Activated naive CD8-positive, alpha-beta T cell treated with anti-CD3 and anti-CD28 coated beads, Interleukin-2, amount 50 U/mL, for 24 hours (primary cell): ENCODE data around the gene BCAS1.
A peak's percentile ranks its signal among the peaks of the same experiment; 100 is the strongest.

Experiments used
- ATAC-seq: fragments of 150-1000 bp; cut with Tn5 transposase; one replicate; pipeline ENCODE4 v1.10.0; 2021
- DNase-seq: peaks from one replicate; pipeline ENCODE4 v3.0.0; 2021
- H3K27ac Mint-ChIP-seq: one replicate; pipeline ENCODE4 v1.8.0; 2021; ENCODE audit warnings: mild to moderate bottlenecking, mixed read lengths
- H3K27me3 Mint-ChIP-seq: one replicate; pipeline ENCODE4 v1.8.0; 2021; ENCODE audit warnings: mixed read lengths
- H3K36me3 Mint-ChIP-seq: one replicate; pipeline ENCODE4 v1.8.0; 2021; ENCODE audit warnings: low read depth, mixed read lengths
- H3K4me1 Mint-ChIP-seq: one replicate; pipeline ENCODE4 v1.8.0; 2021; ENCODE audit warnings: mixed read lengths
- H3K4me3 Mint-ChIP-seq: one replicate; pipeline ENCODE4 v1.8.0; 2021; ENCODE audit warnings: mild to moderate bottlenecking, moderate library complexity, mixed read lengths
- H3K9me3 Mint-ChIP-seq: one replicate; pipeline ENCODE4 v1.8.0; 2021; ENCODE audit warnings: mixed read lengths

The BCAS1 gene

DNA sequence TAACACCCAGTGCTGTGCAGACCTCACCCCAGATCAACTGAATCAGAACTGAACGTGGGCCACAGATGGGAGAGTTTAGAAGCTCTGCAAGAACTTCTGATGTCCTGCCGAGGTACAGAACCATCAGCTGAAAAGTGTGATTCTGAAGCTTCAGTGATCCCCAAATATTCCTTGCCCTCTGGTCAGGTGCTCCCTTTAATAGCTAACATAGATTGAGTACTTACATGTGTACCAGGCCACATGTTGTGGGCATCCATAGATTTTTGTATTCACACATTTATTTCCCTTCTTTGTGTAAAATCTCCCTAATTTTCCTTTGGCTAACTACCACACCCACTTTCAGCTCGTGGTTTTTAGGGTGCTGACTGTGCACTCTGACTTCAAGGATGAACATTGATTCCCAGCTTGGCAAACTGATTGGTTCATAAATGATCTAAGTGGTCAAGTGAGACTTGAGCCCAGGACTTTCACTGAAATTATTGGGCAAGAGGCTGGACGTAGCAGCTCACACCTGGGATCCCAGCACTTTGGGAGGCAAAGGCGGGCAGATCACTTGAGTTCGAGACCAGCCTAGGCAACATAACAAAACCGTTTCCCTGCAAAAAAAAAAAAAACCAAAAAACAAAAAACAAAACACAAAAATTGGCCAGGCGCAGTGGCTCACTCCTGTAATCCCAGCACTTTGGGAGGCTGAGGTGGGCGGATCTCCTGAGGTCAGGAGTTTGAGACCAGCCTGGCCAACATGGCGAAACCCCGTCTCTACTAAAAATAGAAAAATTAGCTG, 162.2 kb downstream of the BCAS1 start:
- ATAC-seq, result no peak
- Mint-ChIP-seq H3K36me3 (no peaks in the 10 kb centered on the region), H3K27ac (no peak overlapping the region), H3K9me3 (peaks cover 8% of the 10 kb centered on the region), H3K4me1 (peaks cover 42% of the 10 kb centered on the region), H3K4me3 (no peak overlapping the region), H3K27me3 (no peaks in the 10 kb centered on the region)
- DNase-seq, result no peak

DNA sequence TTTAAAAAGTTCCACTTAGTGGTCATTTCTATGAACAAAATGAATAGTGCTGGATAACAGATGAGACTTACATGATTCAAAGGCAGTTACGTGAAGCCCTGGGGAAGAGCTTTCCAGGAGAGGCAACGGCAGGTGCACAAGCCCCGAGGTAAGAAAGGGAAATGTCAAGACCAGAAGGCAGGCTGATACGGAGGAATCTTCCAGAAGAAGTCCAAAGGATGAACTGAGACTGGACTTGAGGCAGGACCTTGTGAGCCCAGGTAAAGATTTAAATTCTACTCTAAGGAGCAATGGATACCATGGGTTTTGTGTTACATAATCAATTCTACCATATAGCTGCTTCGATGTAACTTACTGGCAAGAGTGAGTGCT, 164.6 kb downstream of the BCAS1 start:
- Mint-ChIP-seq H3K9me3 (peaks cover 5% of the 10 kb centered on the region), H3K4me3 (no peak overlapping the region), H3K4me1 (peaks cover 51% of the 10 kb centered on the region), H3K36me3 (no peaks in the 10 kb centered on the region), H3K27me3 (no peaks in the 10 kb centered on the region), H3K27ac (no peak overlapping the region)
- ATAC-seq, result no peak
- no peak for DNase-seq

DNA sequence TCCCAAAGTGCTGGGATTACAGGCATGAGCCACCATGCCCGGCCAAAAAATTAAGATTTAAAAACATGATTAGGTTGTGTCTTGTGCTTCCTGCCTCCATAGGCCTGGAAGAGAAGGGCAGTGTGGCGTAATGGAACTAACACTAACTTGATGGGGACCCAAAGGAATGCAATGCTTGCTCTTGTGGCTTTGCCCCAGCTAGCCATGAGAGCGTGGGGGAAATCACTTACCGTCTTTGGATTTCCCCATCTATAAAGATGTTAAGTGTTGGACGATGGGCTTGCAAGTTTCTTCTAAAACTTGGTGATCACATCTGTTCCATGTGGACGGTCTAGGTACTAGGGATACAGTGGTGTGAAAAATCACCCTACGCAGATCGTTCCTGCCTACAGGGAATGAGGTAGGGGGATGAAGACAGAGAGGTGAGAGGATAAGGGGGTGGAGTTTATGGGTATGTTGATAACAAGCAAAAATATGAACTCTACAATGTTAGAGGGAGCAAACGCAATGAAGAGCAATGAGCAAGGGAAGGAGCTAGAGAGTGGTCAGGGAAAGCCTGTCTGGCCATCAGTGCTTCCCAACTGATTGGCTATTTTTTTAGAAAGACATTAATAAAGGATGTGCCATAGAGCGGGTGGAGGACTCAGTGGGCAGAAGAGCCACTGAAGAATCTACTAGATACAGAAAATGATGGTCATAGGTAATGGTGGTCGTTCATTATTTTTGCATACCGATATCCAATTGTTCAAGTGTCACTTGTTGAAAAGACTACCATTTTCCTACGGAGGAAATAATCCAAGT, 165.2 kb downstream of the BCAS1 start:
- Mint-ChIP-seq H3K27ac (no peak overlapping the region), H3K4me1 (peaks cover 56% of the 10 kb centered on the region), H3K9me3 (no peaks in the 10 kb centered on the region), H3K4me3 (no peak overlapping the region), H3K36me3 (no peaks in the 10 kb centered on the region), H3K27me3 (no peaks in the 10 kb centered on the region)
- ATAC-seq (no peak), DNase-seq (no peak)

DNA sequence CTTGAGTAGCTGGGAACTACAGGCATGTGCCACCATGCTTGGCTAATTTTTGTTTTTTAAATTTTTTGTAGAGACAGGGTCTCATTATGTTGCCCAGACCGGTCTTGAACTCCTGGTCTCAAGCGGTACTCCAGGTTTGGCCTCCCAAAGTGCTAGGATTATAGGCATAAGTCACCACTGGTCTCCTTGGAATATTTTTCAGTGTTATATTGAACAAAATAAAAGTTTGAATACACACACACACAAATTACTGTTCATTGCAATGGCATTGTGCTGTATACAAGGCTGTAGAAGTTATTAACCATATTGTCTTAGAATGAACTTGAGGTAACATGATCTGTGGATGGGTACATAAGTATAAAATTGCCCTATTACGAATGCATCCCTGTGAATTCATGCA, 166.1 kb downstream of the BCAS1 start:
- DNase-seq (no peak), ATAC-seq (no peak)
- H3K36me3 Mint-ChIP-seq, result no peaks in the 10 kb centered on the region
- H3K27me3 Mint-ChIP-seq, result no peaks in the 10 kb centered on the region
- H3K4me1 Mint-ChIP-seq, result peaks cover 66% of the 10 kb centered on the region
- no peak overlapping the region for H3K4me3 Mint-ChIP-seq
- no peak overlapping the region for H3K27ac Mint-ChIP-seq
- H3K9me3 Mint-ChIP-seq, result no peaks in the 10 kb centered on the region

DNA sequence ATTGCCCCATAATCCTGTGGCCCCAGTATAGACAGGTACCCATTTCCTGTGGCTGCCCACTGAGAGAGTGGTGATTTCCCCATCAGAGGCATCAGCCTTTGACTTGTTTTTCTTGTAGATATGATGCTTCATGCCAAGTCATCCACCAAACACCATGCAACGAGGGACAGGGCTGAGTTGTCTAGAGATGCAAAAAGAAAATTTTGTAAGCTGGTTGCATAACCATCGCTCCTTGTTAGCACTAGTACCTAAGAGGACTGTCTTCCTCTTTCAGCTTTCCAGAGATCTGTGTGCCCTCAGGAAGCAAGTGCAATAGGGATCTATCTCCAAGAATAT, 166.8 kb downstream of the BCAS1 start:
- Mint-ChIP-seq H3K4me1 (peaks cover 72% of the 10 kb centered on the region), H3K27ac (peak overlapping the region; percentile 15), H3K27me3 (no peaks in the 10 kb centered on the region), H3K9me3 (no peaks in the 10 kb centered on the region), H3K36me3 (no peaks in the 10 kb centered on the region), H3K4me3 (no peak overlapping the region)
- DNase-seq (peak; percentile 34), ATAC-seq (no peak)

DNA sequence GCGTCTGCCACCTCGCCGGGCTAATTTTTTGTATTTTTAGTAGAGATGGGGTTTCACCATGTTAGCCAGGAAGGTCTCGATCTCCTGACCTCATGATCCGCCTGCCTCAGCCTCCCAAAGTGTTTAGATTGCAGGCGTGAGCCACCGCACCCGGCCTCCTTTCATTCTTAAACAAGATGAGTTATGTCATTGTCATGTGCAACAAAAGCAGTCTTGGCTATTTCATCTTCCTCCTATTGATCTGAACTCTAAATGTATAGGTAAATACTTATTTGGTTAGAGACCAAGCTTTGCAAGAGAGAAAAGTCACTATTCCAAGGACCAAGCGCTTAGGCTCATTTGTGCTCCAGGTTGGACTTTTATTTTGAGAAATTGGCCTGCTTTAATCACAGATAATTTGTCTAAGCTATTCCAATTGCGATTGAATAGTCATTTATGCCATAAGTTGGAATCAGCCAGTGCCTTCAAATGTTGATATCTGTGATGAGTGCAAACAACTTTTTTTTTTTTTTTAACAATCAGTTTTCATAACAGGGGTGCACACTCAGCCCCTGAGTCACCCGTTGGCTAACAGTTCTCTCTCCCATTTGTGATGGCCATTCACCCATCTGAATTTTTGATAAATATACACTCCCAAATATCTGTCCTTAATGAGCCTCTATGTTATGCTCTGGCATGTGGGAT, 167.3 kb downstream of the BCAS1 start:
- Mint-ChIP-seq H3K4me3 (no peak overlapping the region), H3K27me3 (no peaks in the 10 kb centered on the region), H3K36me3 (no peaks in the 10 kb centered on the region), H3K9me3 (no peaks in the 10 kb centered on the region), H3K27ac (peak overlapping the region; percentile 15), H3K4me1 (peaks cover 75% of the 10 kb centered on the region)
- ATAC-seq, result no peak
- DNase-seq, result no peak

DNA sequence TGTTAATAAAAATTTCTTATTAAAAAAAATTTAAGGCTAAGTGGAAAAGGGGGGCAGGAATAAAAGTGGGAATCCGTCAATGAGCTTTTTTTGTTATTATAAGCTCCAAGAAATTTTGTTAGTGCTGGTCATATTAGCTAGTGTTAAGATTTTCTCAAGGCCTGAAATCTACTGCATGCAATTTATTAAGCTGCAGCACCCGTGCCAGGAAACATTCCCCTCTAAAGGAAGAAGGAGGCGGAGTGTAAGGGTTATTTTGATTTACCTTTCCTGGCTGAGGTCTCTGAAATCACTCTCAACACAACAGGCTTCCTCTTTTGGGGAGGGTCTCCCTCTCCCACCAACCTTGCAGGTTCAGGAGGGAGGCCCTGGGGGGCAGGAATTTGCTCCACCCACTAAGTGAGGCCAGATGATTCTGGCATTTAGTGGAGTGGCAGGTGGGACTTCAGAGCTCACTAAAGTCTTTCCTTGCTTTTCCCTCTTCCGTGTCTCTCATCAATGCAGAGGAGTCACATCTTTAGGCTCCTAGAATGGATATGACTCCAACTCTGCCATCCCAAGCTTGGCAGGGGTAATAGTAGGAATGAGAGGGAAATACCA, 168.8 kb downstream of the BCAS1 start:
- Mint-ChIP-seq H3K36me3 (no peaks in the 10 kb centered on the region), H3K9me3 (no peaks in the 10 kb centered on the region), H3K4me1 (peaks cover 71% of the 10 kb centered on the region), H3K27me3 (no peaks in the 10 kb centered on the region), H3K4me3 (no peak overlapping the region), H3K27ac (no peak overlapping the region)
- ATAC-seq, result no peak
- DNase-seq, result no peak

DNA sequence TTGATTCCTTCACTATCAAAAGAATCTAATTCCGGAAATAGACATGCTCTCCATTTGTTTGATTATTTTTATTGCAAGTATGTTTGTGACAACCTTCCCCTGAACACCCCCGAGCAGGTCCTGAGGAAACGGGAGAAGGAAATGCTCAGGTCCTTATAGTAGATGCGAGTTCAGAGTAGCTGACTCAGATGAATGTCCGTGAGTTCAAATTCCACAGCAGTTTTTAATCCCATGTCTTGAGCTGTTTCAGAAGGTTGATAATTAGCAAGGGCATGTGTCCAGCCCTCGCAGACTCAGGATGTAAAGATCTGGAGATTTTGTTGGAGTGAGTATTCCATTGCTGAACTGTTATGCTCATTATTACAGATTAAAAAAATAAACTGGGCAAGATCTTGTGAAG, 169.3 kb downstream of the BCAS1 start:
- peaks cover 70% of the 10 kb centered on the region for H3K4me1 Mint-ChIP-seq
- no peak for DNase-seq
- H3K36me3 Mint-ChIP-seq, result no peaks in the 10 kb centered on the region
- H3K9me3 Mint-ChIP-seq, result no peaks in the 10 kb centered on the region
- no peak for ATAC-seq
- H3K27me3 Mint-ChIP-seq, result no peaks in the 10 kb centered on the region
- H3K27ac Mint-ChIP-seq, result peak overlapping the region; percentile 69
- H3K4me3 Mint-ChIP-seq, result no peak overlapping the region

DNA sequence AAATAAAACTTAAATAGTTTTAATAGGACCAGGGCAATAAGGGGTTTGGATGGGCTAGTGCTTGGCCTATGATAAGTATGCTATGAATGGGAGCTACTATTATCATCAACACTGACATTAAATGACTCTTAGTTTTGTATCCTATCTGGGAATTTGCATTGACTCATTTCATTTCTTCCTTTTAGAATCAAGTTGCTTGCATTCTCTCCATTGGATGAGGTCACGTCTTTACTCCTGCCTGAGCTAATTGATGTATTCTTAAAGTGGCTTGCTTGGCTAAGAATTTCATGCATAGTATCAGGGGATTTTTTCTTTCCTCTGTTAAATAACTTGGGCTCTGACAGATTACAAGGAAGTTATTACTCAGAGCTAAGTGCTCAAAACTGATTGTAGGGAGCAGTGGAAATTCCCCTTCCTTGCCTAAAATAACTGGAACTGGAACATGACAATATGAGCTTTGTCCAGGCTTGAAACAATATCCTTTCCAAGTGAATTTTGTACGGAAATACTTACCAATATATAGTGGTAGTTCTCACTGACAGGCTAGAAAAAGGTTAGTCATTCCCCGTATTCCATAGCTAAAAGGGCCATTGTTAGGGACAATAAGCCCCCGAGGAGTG, 169.9 kb downstream of the BCAS1 start:
- DNase-seq (no peak), ATAC-seq (peak; percentile 33)
- Mint-ChIP-seq H3K27me3 (no peaks in the 10 kb centered on the region), H3K9me3 (no peaks in the 10 kb centered on the region), H3K4me1 (peaks cover 67% of the 10 kb centered on the region), H3K4me3 (peak overlapping the region; percentile 14), H3K36me3 (peaks cover under 1% of the 10 kb centered on the region), H3K27ac (peak overlapping the region; percentile 69)

DNA sequence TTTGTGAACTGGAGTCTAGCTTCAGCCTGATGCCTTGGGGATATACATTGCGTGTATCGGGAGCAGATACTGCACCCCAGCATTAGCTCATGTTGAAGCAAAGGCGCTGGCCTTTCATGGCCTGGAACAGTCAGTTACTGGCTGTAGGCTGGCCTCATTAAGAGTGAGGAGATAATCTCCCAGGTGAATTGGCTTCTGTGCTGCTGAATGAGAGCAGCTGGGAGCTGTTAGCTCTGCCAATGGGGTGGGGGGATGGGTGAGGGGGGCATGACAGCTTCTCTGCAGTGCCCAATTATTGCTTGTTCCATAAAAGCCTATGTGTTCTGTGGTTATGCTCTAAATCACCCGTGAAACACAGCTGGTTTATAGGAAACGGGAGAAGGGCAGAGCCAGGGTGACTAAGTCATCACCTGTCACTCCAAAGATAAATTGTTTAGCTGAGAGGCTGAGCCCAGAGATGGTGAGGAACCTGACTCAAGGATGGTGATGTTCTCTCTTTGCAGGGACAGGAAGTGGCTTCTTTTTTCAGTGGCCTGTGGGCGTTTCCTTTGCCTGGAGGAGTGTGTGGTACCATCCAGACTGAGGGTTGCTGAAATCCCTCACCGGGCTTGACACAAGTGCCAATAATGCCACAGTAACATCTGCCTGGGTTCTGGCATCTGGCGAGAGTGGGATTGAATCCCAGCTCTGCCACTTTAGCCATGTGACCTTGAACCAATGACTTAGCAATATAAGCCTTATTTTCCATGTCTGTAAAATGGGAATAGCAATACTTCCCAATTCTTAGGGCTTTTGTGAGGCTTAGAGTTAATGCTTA, 170.8 kb downstream of the BCAS1 start:
- ATAC-seq, result peak; percentile 90
- H3K4me1 Mint-ChIP-seq, result peaks cover 73% of the 10 kb centered on the region
- peaks cover 2% of the 10 kb centered on the region for H3K36me3 Mint-ChIP-seq
- peak; percentile 73 for DNase-seq
- H3K4me3 Mint-ChIP-seq, result no peak overlapping the region
- H3K27me3 Mint-ChIP-seq, result no peaks in the 10 kb centered on the region
- H3K9me3 Mint-ChIP-seq, result no peaks in the 10 kb centered on the region
- peak overlapping the region; percentile 69 for H3K27ac Mint-ChIP-seq

DNA sequence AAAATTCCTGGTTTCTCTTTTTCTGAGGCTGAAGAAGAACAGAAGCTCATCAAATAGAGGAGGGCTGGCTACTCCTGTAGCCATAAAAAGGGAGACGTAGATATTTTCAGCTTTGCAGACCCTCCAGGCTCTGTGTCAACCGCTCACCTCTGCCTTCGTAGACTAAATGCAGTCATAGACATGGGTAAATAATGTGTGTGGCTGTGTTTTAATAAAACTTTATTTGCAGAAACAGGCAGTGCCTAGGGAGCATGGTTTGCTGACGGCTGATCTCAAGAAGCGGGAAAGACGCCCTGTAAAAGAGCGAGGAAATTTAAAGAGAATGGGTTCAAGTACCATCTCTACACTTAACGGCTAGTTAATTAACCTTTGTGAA, 171.8 kb downstream of the BCAS1 start:
- peak overlapping the region; percentile 69 for H3K27ac Mint-ChIP-seq
- H3K4me1 Mint-ChIP-seq, result peaks cover 76% of the 10 kb centered on the region
- peaks cover 2% of the 10 kb centered on the region for H3K36me3 Mint-ChIP-seq
- DNase-seq (no peak), ATAC-seq (no peak)
- H3K9me3 Mint-ChIP-seq, result no peaks in the 10 kb centered on the region
- H3K4me3 Mint-ChIP-seq, result no peak overlapping the region
- no peaks in the 10 kb centered on the region for H3K27me3 Mint-ChIP-seq

DNA sequence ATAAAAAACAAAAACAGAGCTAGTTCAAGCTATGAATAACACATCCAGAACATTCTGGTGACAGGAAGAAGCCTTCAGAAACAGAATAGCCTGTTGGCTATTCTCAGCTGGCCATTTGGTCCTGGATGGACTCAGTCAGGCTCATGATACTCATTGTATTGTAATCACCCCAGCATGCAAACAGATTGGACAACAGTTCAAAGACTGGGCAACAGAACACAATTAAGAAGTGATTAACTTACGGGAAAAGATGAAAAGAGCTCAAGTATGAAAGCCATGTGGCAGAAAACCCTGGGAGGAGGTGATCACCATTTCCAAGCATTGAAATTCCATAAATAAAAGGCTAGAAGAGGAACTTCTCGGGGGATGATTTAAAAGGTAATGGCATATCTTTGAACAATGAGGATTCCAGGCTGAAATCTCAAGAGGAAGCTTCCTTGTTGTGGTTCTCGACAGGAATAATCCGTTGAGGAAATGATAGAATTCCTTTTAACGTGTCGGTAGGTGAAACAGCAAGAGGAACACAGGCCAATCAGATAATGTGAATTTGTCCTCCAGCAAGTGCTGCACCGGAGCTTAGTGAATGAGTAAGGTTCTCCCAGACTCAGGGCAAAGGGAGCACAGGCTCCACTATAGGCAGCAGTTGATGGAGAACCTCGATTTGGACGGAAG, 172.4 kb downstream of the BCAS1 start:
- DNase-seq (no peak), ATAC-seq (no peak)
- H3K4me1 Mint-ChIP-seq, result peaks cover 76% of the 10 kb centered on the region
- H3K4me3 Mint-ChIP-seq, result no peak overlapping the region
- H3K27me3 Mint-ChIP-seq, result peaks cover 4% of the 10 kb centered on the region
- peak overlapping the region; percentile 69 for H3K27ac Mint-ChIP-seq
- H3K36me3 Mint-ChIP-seq, result peaks cover 6% of the 10 kb centered on the region
- no peaks in the 10 kb centered on the region for H3K9me3 Mint-ChIP-seq

DNA sequence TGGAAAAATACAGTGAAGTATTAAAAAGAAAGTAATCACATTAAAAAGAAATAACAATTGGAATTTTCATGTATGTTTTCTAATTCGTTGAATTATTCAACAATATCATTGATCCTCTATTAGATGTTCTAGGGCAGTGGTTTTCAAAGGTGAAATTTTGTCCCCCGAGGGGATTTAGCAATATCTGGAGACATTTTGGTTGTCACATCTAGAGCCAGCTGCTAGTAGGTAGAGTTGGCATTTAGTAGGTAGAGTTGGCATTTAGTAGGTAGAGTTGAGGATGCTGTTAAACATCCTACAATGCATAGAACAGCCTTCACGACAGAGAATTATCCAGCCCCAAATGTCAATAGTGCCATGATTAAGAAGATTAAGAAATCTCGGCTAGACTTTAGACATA, 173.7 kb downstream of the BCAS1 start:
- peaks cover 81% of the 10 kb centered on the region for H3K4me1 Mint-ChIP-seq
- ATAC-seq, result no peak

More for the DNA sequence above, 173.7 kb downstream of the BCAS1 start:
- no peak for DNase-seq
- Mint-ChIP-seq H3K4me3 (no peak overlapping the region), H3K36me3 (peaks cover 6% of the 10 kb centered on the region), H3K27ac (no peak overlapping the region), H3K27me3 (peaks cover 4% of the 10 kb centered on the region), H3K9me3 (no peaks in the 10 kb centered on the region)
